Pons (tissue), 1 donor: Measurements from ENCODE around the gene DDX59.

Experiments used
- DNase-seq: peaks from one replicate; pipeline ENCODE4 v3.0.0-alpha.2; 2016; ENCODE audit warnings: low spot score

The DDX59 gene

GRCh38 chr1:200629876-200630514, 39.7 kb downstream of the DDX59 start:
- DNase-seq: no peak

- no peak for DNase-seq
Measured at GRCh38 chr1:200628223-200628881, 41.4 kb downstream of the DDX59 start.

- peak; percentile 17 for DNase-seq
Measured at GRCh38 chr1:200627575-200628222, 42.0 kb downstream of the DDX59 start.

- DNase-seq: no peak
Measured at GRCh38 chr1:200626853-200627534, 42.7 kb downstream of the DDX59 start.

GRCh38 chr1:200625381-200625824, 44.3 kb downstream of the DDX59 start:
- peak; percentile 14 for DNase-seq

- no peak for DNase-seq
Measured at GRCh38 chr1:200624679-200625335, 44.9 kb downstream of the DDX59 start.

- DNase-seq: peak; percentile 83
Measured at GRCh38 chr1:200620273-200621131, 49.2 kb downstream of the DDX59 start, which contains the start of gene KIF14. Gene KIF14 (minus strand): TSS chr1:200620751. CDS start chr1:200618723, 2,028 bp downstream.

GRCh38 chr1:200619894-200620272, 49.8 kb downstream of the DDX59 start:
- no peak for DNase-seq

GRCh38 chr1:200610846-200611245, 58.9 kb downstream of the DDX59 start:
- DNase-seq: no peak

- DNase-seq: no peak
Measured at GRCh38 chr1:200602632-200603031, 67.1 kb downstream of the DDX59 start.
